ENCODE data around the gene TPM3. TPM values are rescaled to one million over a fixed set of nuclear protein-coding genes. Genes with fewer than 3 reads are reported as not detected.
A peak's percentile ranks its signal among the peaks of the same experiment; 100 is the strongest.

Gene TPM3
- total and polyA plus RNA-seq, 10 donors: 221 to 596 (median 429) TPM

GRCh38 chr1:154219541-154219940 lies 27.6 kb upstream of the TPM3 start:
- H3K4me1 ChIP-seq: peaks cover 41 to 73% (median 62%) of the 10 kb centered on the region in 6 donors
- DNase-seq: no peak
- 4 to 17% (median 11%) methylated on average over 5 of the region's 5 CpGs for WGBS, 5 donors
- H3K27me3 ChIP-seq (replicated peaks in 1 of 7): no peaks in the 10 kb centered on the region
- H3K4me3 ChIP-seq: peak overlapping the region; percentile 66 to 83 (median 74)
- no peak for TF ChIP-seq POLR2AphosphoS5 (IDR thresholded peaks at IDR 0.05)
- peak overlapping the region; percentile 92 to 99 (median 97) for H3K27ac ChIP-seq
- intact Hi-C loops (cut with DNase I; ENCODE audit: low total_unique reads): no loop called here
- H3K36me3 ChIP-seq: peaks cover 0 to 44% (median 24%) of the 10 kb centered on the region in 6 donors
- H3K9me3 ChIP-seq: no peaks in the 10 kb centered on the region

- no peaks in the 10 kb centered on the region for H3K27me3 ChIP-seq (replicated peaks in 1 of 7)
- no peak for DNase-seq
- intact Hi-C loops (cut with DNase I; ENCODE audit: low total_unique reads): no loop called here
- TF ChIP-seq POLR2AphosphoS5 (IDR thresholded peaks at IDR 0.05): no peak
- TF ChIP-seq CTCF (IDR thresholded peaks at IDR 0.05 in 8 of 11, conservative IDR thresholded peaks at IDR 0.05 in 3 of 11): no peak
- TF ChIP-seq POLR2A (IDR thresholded peaks at IDR 0.05): no peak
- H3K27ac ChIP-seq: no peak overlapping the region
- peaks cover 34 to 64% (median 52%) of the 10 kb centered on the region in 6 donors for H3K4me1 ChIP-seq
- H3K36me3 ChIP-seq: peaks cover 0 to 54% (median 34%) of the 10 kb centered on the region in 6 donors
- 73 to 84% (median 79%) methylated on average over 3 of the region's 3 CpGs for WGBS, 5 donors
- peak overlapping the region in 4 of 8 donors; percentile 66 to 80 (median 74) for H3K4me3 ChIP-seq
- H3K9me3 ChIP-seq: no peaks in the 10 kb centered on the region
Measured at GRCh38 chr1:154218545-154218944, 26.6 kb upstream of the TPM3 start.

- H3K4me1 ChIP-seq: peaks cover 8 to 27% (median 13%) of the 10 kb centered on the region in 6 donors
- 89 to 100% (median 96%) methylated on average over 1 of the region's 1 CpG for WGBS, 5 donors
- H3K27ac ChIP-seq: no peak overlapping the region
- TF ChIP-seq POLR2AphosphoS5 (IDR thresholded peaks at IDR 0.05) (no peak), POLR2A (IDR thresholded peaks at IDR 0.05) (no peak), CTCF (IDR thresholded peaks at IDR 0.05 in 8 of 11, conservative IDR thresholded peaks at IDR 0.05 in 3 of 11) (no peak)
- no peaks in the 10 kb centered on the region for H3K27me3 ChIP-seq (replicated peaks in 1 of 7)
- no peak overlapping the region for H3K4me3 ChIP-seq
- H3K36me3 ChIP-seq: peaks cover 14 to 98% (median 82%) of the 10 kb centered on the region in 6 donors
- H3K9me3 ChIP-seq: no peaks in the 10 kb centered on the region
- DNase-seq: no peak
- intact Hi-C loops (cut with DNase I; ENCODE audit: low total_unique reads): no loop called here
Measured at GRCh38 chr1:154213274-154213673, 21.4 kb upstream of the TPM3 start.

GRCh38 chr1:154212083-154212482 lies 20.2 kb upstream of the TPM3 start:
- no peak overlapping the region for H3K27ac ChIP-seq
- peaks cover 14 to 98% (median 84%) of the 10 kb centered on the region in 6 donors for H3K36me3 ChIP-seq
- no peak for DNase-seq
- 91 to 99% (median 97%) methylated on average over 10 of the region's 10 CpGs for WGBS, 5 donors
- no peaks in the 10 kb centered on the region for H3K9me3 ChIP-seq
- TF ChIP-seq CTCF (IDR thresholded peaks at IDR 0.05 in 8 of 11, conservative IDR thresholded peaks at IDR 0.05 in 3 of 11) (no peak), POLR2AphosphoS5 (IDR thresholded peaks at IDR 0.05) (no peak)
- intact Hi-C loops (cut with DNase I; ENCODE audit: low total_unique reads): no loop called here
- H3K27me3 ChIP-seq (replicated peaks in 1 of 7): no peaks in the 10 kb centered on the region
- H3K4me1 ChIP-seq: peaks cover 0 to 15% (median 1%) of the 10 kb centered on the region in 6 donors
- no peak overlapping the region for H3K4me3 ChIP-seq
